H9 (cell line): Measurements from ENCODE around the gene POLN. TPM values are rescaled to one million over a fixed set of nuclear protein-coding genes. Genes with fewer than 3 reads are reported as not detected.

Experiments
- DNase-seq: peaks from one replicate; pipeline ENCODE4 v3.0.0-alpha.2; 2017
- H2AFZ ChIP-seq: one replicate; pipeline ENCODE4 v1.6.1; 2013; ENCODE audit warnings: mild to moderate bottlenecking, low read length, control low read depth, moderate library complexity
- H2AK5ac ChIP-seq: 2 replicates; pipeline ENCODE4 v1.6.1; 2013; ENCODE audit warnings: low read length, control low read depth, mixed read lengths; ENCODE audit not compliant: insufficient read length
- H2BK120ac ChIP-seq: one replicate; pipeline ENCODE4 v1.6.1; 2013; ENCODE audit warnings: low read depth, mild to moderate bottlenecking, low read length, control low read depth, inconsistent platforms; ENCODE audit not compliant: poor library complexity, severe bottlenecking
- H2BK12ac ChIP-seq: 2 replicates; pipeline ENCODE4 v1.6.1; 2013; ENCODE audit warnings: low read length, control low read depth, mixed read lengths, low read depth; ENCODE audit not compliant: insufficient read length
- H2BK15ac ChIP-seq: 2 replicates; pipeline ENCODE4 v1.6.1; 2013; ENCODE audit warnings: low read depth, low read length, control low read depth
- H2BK20ac ChIP-seq: one replicate; pipeline ENCODE4 v1.6.1; 2013; ENCODE audit warnings: low read depth, mild to moderate bottlenecking, low read length, control low read depth, inconsistent platforms; ENCODE audit not compliant: poor library complexity, severe bottlenecking
- H2BK5ac ChIP-seq: 2 replicates; pipeline ENCODE4 v1.6.1; 2013; ENCODE audit warnings: low read length, control low read depth, mixed read lengths; ENCODE audit not compliant: insufficient read length
- H3K14ac ChIP-seq: 2 replicates; pipeline ENCODE4 v1.6.1; 2013; ENCODE audit warnings: low read length, control low read depth; ENCODE audit not compliant: insufficient read depth
- H3K18ac ChIP-seq: 2 replicates; pipeline ENCODE4 v1.6.1; 2013; ENCODE audit warnings: low read depth, mild to moderate bottlenecking, mixed read lengths, low read length, control low read depth; ENCODE audit not compliant: insufficient read length
- H3K23ac ChIP-seq: 2 replicates; pipeline ENCODE4 v1.6.1; 2013; ENCODE audit warnings: low read length, control low read depth, mixed read lengths, low read depth; ENCODE audit not compliant: insufficient read length
- H3K23me2 ChIP-seq: 2 replicates; pipeline ENCODE4 v1.6.1; 2013; ENCODE audit warnings: low read depth, mild to moderate bottlenecking, mixed read lengths, low read length, control low read depth; ENCODE audit not compliant: insufficient read length, poor library complexity, severe bottlenecking
- H3K27ac ChIP-seq: 2 replicates; pipeline ENCODE4 v1.5.1; 2013; ENCODE audit warnings: low read length, control low read depth, mixed read lengths, low read depth; ENCODE audit not compliant: insufficient read length
- H3K27me3 ChIP-seq: 2 replicates; pipeline ENCODE4 v1.6.1; 2013; ENCODE audit warnings: low read length, control low read depth, inconsistent platforms; ENCODE audit not compliant: insufficient read depth
- H3K4ac ChIP-seq: 2 replicates; pipeline ENCODE4 v1.6.1; 2013; ENCODE audit warnings: low read depth, mild to moderate bottlenecking, control low read depth, inconsistent platforms, low read length, moderate library complexity
- H3K4me1 ChIP-seq: 2 replicates; pipeline ENCODE4 v1.6.1; 2013; ENCODE audit warnings: low read length, control low read depth, inconsistent platforms; ENCODE audit not compliant: insufficient read depth
- H3K4me2 ChIP-seq: 2 replicates; pipeline ENCODE4 v1.6.1; 2013; ENCODE audit warnings: low read length, control low read depth, mixed read lengths; ENCODE audit not compliant: insufficient read length, insufficient read depth
- H3K56ac ChIP-seq: 2 replicates; pipeline ENCODE4 v1.6.1; 2013; ENCODE audit warnings: low read depth, mild to moderate bottlenecking, mixed read lengths, low read length, control low read depth; ENCODE audit not compliant: insufficient read length
- H3K79me1 ChIP-seq: 2 replicates; pipeline ENCODE4 v1.6.1; 2013; ENCODE audit warnings: low read depth, mild to moderate bottlenecking, moderate library complexity, low read length, control low read depth, inconsistent platforms; ENCODE audit not compliant: insufficient read depth, poor library complexity, severe bottlenecking
- H3K79me2 ChIP-seq: 2 replicates; pipeline ENCODE4 v1.6.1; 2013; ENCODE audit warnings: low read length, control low read depth, inconsistent platforms; ENCODE audit not compliant: insufficient read depth
- H3K9ac ChIP-seq: 2 replicates; pipeline ENCODE4 v1.6.1; 2013; ENCODE audit warnings: low read length, control low read depth, mixed read lengths; ENCODE audit not compliant: insufficient read length; ENCODE audit errors: extremely low read depth
- H3K9me3 ChIP-seq: one replicate; pipeline ENCODE4 v1.6.1; 2013; ENCODE audit warnings: low read depth, low read length, inconsistent platforms; ENCODE audit not compliant: control insufficient read depth
- H3T11ph ChIP-seq: one replicate; pipeline ENCODE4 v1.6.1; 2013; ENCODE audit warnings: mild to moderate bottlenecking, low read length, control low read depth, inconsistent platforms
- H4K20me1 ChIP-seq: one replicate; pipeline ENCODE4 v1.6.1; 2013; ENCODE audit not compliant: control insufficient read depth, insufficient read length, insufficient read depth
- H4K5ac ChIP-seq: 2 replicates; pipeline ENCODE4 v1.6.1; 2013; ENCODE audit warnings: low read depth, mild to moderate bottlenecking, mixed read lengths, low read length, control low read depth; ENCODE audit not compliant: insufficient read length
- H4K8ac ChIP-seq: replicated peaks from 2 replicates; pipeline ENCODE4 v1.6.1; 2013; ENCODE audit warnings: low read length, control low read depth, mixed read lengths, low read depth; ENCODE audit not compliant: insufficient read length
- H4K91ac ChIP-seq: 2 replicates; pipeline ENCODE4 v1.6.1; 2013; ENCODE audit warnings: low read depth, mild to moderate bottlenecking, moderate library complexity, mixed read lengths, low read length, control low read depth; ENCODE audit not compliant: insufficient read length
- H3K27ac Mint-ChIP-seq, 3 experiments: 2 replicates in 2 of 3; 3 replicates in 1 of 3; pipeline ENCODE4 v1.8.0; 2020 to 2021; ENCODE audit warnings: mixed read lengths in 3 of 3, mild to moderate bottlenecking in 1 of 3, moderate library complexity in 1 of 3
- H3K27me3 Mint-ChIP-seq: 2 replicates; pipeline ENCODE4 v1.8.0; 2021; ENCODE audit warnings: low read depth, mild to moderate bottlenecking, moderate library complexity, mixed read lengths
- H3K36me3 Mint-ChIP-seq, 3 experiments: 2 replicates in 2 of 3; 3 replicates in 1 of 3; pipeline ENCODE4 v1.8.0; 2020 to 2021; ENCODE audit warnings: low read depth in 3 of 3, mixed read lengths in 3 of 3; ENCODE audit not compliant: insufficient read depth in 1 of 3
- H3K4me1 Mint-ChIP-seq, 2 experiments: 2 replicates each; pipeline ENCODE4 v1.8.0; 2020; ENCODE audit warnings: mixed read lengths in 2 of 2
- H3K4me3 Mint-ChIP-seq, 2 experiments: 2 replicates in 1 of 2; 3 replicates in 1 of 2; pipeline ENCODE4 v1.8.0; 2020 to 2021; ENCODE audit warnings: mild to moderate bottlenecking in 2 of 2, mixed read lengths in 2 of 2, moderate library complexity in 1 of 2
- H3K9me3 Mint-ChIP-seq, 2 experiments: 2 replicates in 1 of 2; 3 replicates in 1 of 2; pipeline ENCODE4 v1.8.0; 2020; ENCODE audit warnings: mild to moderate bottlenecking in 2 of 2, mixed read lengths in 2 of 2, moderate library complexity in 1 of 2
- total RNA-seq: library from RNA; stranded (reverse); gene quantifications from 2 replicates; pipeline ENCODE4 v1.2.1, GENCODE V29; 2021
- TF ChIP-seq, protein P1 (sequence below): fragments of 200-600 bp; sonication (generic); conservative IDR thresholded peaks from 3 replicates; pipeline ENCODE4 v1.8.0; 2021; ENCODE audit warnings: antibody characterized with exemption, mild to moderate bottlenecking

Gene POLN
- total RNA-seq, 1 experiment from 2014 or later = 0.74 TPM

DNA sequence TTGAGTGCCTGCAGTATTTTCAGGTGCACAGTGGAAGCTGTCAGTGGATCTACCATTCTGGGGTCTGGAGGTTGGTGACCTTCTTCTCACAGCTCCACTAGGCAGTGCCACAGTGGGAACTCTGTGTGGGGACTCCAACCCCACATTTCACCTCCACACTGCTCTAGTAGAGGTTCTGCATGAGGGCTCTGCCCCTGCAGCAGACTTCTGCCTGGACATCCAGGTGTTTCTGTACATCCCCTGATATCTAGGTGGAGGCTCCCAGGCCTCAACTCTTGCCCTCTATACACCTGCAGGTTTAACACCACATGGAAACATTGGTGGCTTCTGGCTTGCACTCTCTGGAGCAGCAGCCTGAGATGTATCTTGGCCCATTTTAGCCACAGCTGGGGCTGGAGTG, 216.1 kb downstream of the POLN start:
- TF ChIP-seq, protein P1, sequence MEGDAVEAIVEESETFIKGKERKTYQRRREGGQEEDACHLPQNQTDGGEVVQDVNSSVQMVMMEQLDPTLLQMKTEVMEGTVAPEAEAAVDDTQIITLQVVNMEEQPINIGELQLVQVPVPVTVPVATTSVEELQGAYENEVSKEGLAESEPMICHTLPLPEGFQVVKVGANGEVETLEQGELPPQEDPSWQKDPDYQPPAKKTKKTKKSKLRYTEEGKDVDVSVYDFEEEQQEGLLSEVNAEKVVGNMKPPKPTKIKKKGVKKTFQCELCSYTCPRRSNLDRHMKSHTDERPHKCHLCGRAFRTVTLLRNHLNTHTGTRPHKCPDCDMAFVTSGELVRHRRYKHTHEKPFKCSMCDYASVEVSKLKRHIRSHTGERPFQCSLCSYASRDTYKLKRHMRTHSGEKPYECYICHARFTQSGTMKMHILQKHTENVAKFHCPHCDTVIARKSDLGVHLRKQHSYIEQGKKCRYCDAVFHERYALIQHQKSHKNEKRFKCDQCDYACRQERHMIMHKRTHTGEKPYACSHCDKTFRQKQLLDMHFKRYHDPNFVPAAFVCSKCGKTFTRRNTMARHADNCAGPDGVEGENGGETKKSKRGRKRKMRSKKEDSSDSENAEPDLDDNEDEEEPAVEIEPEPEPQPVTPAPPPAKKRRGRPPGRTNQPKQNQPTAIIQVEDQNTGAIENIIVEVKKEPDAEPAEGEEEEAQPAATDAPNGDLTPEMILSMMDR = no peak
- Mint-ChIP-seq H3K27ac (no peak overlapping the region; a peak in 1 of 7 replicates), H3K27me3 (peaks cover 63% of the 10 kb centered on the region), H3K36me3 (peaks cover 0 to 8% (median 3%) of the 10 kb centered on the region in 3 experiments; a peak in 3 of 7 replicates), H3K4me1 (peaks cover 10 to 12% of the 10 kb centered on the region in 2 experiments), H3K4me3 (no peak overlapping the region), H3K9me3 (peaks cover 18 to 21% of the 10 kb centered on the region in 2 experiments)
- Histone ChIP-seq H3K79me2 (no peaks in the 10 kb centered on the region), H3K9me3 (no peaks in the 10 kb centered on the region), H2BK5ac (no peak overlapping the region), H3K56ac (no peak overlapping the region), H3K23ac (no peak overlapping the region), H3K23me2 (no peaks in the 10 kb centered on the region), H3K4me2 (no peak overlapping the region), H4K20me1 (no peaks in the 10 kb centered on the region), H3K4me1 (no peaks in the 10 kb centered on the region), H4K8ac (no peak overlapping the region), H3K79me1 (no peaks in the 10 kb centered on the region), H3K9ac (no peak overlapping the region), H3K18ac (no peak overlapping the region), H3K27me3 (no peaks in the 10 kb centered on the region), H2BK12ac (no peak overlapping the region), H2BK120ac (no peak overlapping the region), H3K14ac (no peak overlapping the region), H2AK5ac (no peak overlapping the region), H2BK20ac (no peak overlapping the region), H2AFZ (no peak overlapping the region), H4K5ac (no peak overlapping the region), H2BK15ac (no peak overlapping the region), H3K4ac (no peak overlapping the region), H3K27ac (no peak overlapping the region), H4K91ac (no peak overlapping the region), H3T11ph (no peak overlapping the region)
- no peak for DNase-seq
